Gastroesophageal sphincter (tissue), 3 donors: ENCODE measurements around the gene ATP9B.

Experiments
- EP300 ChIP-seq: sonication (generic); formaldehyde crosslinking; IDR thresholded peaks from one replicate; pipeline ENCODE4 v1.6.1; 2017; ENCODE audit warnings: antibody characterized with exemption, mild to moderate bottlenecking
- POLR2A ChIP-seq, 2 donors: fragments of 450-650 bp; IDR thresholded peaks; one replicate each; pipeline ENCODE4 v1.6.1; 2017; ENCODE audit warnings: antibody characterized with exemption in 2 of 2, mild to moderate bottlenecking in 2 of 2, moderate library complexity in 1 of 2
- POLR2AphosphoS5 ChIP-seq: sonication (generic); formaldehyde crosslinking; IDR thresholded peaks from one replicate; pipeline ENCODE4 v1.6.1; 2017; ENCODE audit warnings: antibody characterized with exemption
- TF ChIP-seq, protein P1 (sequence below), 4 experiments: fragments of 200-600 bp in 2 of 4; fragments of 450-650 bp in 2 of 4; sonication (generic) in 1 of 4; IDR thresholded peaks; one replicate each; pipeline ENCODE4 v1.5.1; 2017 to 2019; ENCODE audit warnings: antibody characterized with exemption in 4 of 4, mild to moderate bottlenecking in 2 of 4, moderate library complexity in 2 of 4

GRCh38 chr18:79100944-79101343 is 31.8 kb downstream of the ATP9B start:
- TF ChIP-seq POLR2A (IDR thresholded peaks at IDR 0.05) (no peak), EP300 (no peak), POLR2AphosphoS5 (no peak)
- TF ChIP-seq, protein P1, sequence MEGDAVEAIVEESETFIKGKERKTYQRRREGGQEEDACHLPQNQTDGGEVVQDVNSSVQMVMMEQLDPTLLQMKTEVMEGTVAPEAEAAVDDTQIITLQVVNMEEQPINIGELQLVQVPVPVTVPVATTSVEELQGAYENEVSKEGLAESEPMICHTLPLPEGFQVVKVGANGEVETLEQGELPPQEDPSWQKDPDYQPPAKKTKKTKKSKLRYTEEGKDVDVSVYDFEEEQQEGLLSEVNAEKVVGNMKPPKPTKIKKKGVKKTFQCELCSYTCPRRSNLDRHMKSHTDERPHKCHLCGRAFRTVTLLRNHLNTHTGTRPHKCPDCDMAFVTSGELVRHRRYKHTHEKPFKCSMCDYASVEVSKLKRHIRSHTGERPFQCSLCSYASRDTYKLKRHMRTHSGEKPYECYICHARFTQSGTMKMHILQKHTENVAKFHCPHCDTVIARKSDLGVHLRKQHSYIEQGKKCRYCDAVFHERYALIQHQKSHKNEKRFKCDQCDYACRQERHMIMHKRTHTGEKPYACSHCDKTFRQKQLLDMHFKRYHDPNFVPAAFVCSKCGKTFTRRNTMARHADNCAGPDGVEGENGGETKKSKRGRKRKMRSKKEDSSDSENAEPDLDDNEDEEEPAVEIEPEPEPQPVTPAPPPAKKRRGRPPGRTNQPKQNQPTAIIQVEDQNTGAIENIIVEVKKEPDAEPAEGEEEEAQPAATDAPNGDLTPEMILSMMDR (IDR thresholded peaks at IDR 0.05): no peak
